ENCODE results near the gene RACK1.
"Not testable (repeated sequence)": the region's sequence is repeated elsewhere in the genome, so short reads cannot be mapped to it uniquely, and the experiment has no call there.

RACK1 gene

DNA sequence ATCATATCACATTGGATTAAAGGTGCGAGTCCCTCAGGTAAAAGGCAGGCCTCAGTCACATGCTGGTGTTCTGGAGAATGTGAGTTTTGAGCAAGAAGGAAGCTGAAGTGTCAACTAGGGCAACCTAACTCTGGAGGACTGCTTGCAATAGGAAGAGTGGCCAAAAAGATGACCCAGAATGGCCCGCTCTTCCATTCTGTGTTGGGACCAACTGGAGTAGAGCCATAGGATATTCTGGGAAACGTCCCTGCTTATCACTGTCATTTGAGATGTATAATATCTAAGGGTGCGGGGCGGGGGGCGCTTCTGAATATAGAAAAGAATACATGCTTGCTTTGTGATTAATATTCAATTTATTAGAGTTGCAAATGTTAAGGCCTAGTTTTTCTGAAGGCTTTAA is 31.6 kb downstream of the RACK1 start:
- no peak for DNase-seq

- no peak for DNase-seq
Measured at GRCh38 chr5:181211208-181211607, 32.5 kb downstream of the RACK1 start.

GRCh38 chr5:181210698-181211097 is 33.0 kb downstream of the RACK1 start:
- DNase-seq, result not testable (repeated sequence)

GRCh38 chr5:181210148-181210547 is 33.6 kb downstream of the RACK1 start:
- DNase-seq, result not testable (repeated sequence)

- DNase-seq, result not testable (repeated sequence)
Measured at GRCh38 chr5:181209006-181209405, 34.7 kb downstream of the RACK1 start.

DNA sequence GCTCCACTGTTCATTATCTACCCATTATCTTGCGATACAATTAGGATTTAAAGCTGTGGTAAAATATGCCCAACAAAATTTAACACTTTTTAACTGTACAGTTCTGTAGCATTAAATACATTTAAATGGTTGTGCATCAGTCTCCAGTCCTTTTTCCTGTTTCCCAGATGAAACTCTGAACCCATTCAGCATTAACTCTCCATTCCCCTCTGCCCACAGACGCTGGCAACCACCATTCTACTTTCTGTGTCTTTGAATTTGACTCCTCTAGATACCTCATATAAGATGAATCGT is 35.8 kb downstream of the RACK1 start:
- DNase-seq, result no peak

GRCh38 chr5:181207214-181207959 is 36.3 kb downstream of the RACK1 start:
- peak; percentile 95 for DNase-seq

DNA sequence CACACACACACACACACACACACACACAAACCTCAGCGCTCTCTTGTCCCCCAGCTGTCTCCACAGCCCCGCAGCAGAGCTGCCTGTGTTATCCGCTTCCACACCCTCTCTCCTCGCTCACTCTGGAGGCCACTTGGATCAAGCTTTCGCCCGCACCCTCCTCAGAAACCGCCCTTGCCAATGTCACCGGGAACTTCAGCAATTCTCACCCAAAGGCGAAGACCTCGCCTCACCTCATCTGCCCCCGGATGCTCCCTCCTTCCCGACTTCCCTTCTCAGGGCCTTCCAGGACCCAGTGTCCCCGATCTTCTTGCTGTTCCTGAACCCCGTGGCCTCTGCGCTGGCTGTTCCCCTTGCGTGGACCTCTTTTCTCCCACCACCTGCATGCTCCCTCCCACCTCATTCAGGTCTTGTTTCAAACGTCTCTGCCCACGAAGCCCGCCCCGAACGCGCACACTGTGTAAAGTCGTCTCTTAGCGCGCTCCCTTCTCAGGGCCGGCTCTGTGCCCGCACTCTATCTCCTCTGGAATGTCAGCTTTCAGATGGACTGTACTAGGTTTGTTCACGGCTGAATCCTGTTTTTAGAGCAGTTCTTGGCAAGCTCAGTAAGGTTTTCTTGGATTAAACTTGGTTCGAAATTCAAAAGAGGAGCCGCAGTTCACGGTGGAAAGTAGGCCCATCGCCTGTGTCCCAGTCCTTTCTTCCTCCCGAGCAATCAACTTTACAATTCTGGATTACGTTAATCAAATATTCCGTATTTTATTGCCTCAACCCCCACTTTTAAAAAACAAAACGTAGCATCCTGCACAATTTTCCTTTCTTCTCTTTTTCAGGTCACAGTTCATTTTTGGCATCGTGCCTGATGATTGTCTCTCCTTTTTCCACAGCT is 37.7 kb downstream of the RACK1 start:
- DNase-seq, result peak; percentile 54

DNA sequence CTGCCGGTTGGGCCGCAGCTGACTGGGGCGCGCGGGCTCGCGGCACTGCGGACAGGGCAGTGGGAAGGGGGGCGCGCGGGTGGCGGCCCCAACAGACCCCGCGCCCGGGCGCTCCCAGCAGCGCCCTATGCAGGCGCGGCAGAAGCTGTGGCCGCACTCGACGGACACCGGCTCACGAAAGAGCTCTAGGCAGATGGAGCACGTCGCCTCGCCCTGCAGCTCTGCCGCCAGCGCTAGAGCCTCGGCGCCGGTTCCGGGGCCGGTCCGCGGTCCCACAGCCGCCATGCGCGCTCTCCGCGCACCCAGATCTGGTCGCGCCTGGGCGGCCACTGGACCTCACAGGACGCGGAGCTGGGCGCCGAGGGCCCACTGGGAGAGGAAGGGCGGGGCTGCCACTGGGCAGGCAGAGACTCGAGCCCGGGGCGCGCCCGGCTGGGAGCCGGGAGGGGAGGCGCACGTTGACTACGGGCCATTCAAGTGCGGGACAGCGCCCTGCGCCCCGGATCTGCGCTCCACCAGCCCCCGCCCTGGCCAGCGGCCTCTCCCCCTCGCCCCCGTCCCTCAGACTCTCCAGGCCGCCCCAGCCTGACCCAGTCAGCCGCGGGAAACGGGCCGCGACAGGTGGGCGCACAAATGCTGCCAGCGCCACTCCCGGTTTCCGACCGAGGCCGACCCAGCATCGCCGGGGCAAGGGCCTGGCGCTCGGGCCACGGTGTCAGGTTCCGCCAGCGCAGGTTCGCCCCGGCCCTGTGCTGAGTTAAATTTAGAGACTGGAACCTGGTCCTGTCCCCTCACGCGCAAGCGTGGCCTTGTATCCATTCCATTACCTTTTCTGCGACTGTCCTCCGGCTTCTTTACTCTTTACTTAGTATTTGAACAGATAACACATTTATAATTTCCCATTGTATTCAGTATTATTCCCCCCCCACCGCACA is 38.6 kb downstream of the RACK1 start, which contains the start of gene TRIM7:
Gene TRIM7 (minus strand): TSS at position 371 of the 935 bp plus-strand sequence. CDS start 86 bp downstream, at position 285.
- DNase-seq, result peak; percentile 63

- DNase-seq, result peak; percentile 42
Measured at GRCh38 chr5:181204113-181204825, 39.4 kb downstream of the RACK1 start.

DNA sequence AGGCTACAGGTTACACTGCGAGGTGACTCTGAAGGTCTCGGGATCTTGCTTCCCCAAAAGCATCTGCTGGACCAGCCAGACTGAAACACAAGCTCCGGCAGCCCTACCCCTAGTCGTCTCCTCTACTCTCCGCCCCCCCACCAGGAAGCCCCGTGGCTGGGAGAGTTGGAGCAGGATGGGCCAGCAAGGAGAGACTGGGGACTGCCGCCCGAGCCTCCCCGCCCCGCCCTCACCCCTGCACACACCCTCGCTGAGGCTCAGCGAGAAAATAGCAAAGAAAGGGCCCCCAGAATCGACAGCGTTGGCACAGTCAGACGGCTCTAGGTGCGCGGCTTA is 40.0 kb downstream of the RACK1 start:
- DNase-seq, result peak; percentile 38

DNA sequence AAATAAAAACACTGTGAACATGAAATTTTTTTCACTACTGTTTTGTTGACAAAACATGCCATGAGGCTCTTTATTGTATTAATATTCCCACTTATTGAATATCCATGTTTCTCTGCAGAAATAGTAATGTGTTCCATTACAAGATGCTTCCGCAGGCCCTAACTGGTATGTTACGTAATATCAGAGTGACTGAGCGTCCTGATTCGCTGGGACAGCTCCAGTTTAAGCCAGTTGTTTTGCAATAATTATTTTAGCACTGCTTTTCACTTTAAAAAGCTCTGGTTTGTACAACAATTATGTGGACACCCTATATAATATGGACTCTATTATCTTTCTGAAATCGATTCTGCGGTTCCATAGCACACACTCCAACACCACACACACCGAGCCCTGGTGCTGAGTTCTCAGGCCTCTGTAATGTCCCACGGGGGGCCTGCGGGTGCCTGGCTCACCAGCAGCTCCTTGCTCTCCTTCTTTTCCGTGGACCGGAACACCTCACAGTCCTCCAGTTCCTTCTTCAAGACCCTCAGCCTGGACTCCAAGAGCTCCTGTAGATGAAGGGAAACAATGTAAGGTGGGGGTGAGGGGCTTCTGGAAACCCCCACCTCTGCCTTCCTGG is 40.5 kb downstream of the RACK1 start:
- DNase-seq, result no peak

DNA sequence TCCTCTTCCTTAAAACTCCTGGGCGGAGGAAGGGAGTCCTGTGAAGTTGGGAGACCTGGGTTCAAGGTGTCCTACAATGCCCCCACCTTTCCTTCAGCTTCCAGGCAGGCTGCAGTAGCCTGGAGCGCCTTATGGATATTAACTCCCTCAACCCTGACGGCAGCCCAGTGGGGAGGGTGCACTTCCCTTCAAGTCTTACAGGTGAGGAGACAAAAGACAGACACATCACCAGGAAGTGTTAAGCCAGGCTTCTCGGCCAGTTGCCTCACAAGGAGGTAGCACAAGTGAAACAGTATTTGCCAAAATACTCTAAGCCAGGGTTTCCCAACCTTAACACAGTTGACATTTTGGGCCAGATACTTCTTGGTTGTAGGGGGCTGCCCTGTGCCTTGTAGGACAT is 42.9 kb downstream of the RACK1 start:
- no peak for DNase-seq

DNA sequence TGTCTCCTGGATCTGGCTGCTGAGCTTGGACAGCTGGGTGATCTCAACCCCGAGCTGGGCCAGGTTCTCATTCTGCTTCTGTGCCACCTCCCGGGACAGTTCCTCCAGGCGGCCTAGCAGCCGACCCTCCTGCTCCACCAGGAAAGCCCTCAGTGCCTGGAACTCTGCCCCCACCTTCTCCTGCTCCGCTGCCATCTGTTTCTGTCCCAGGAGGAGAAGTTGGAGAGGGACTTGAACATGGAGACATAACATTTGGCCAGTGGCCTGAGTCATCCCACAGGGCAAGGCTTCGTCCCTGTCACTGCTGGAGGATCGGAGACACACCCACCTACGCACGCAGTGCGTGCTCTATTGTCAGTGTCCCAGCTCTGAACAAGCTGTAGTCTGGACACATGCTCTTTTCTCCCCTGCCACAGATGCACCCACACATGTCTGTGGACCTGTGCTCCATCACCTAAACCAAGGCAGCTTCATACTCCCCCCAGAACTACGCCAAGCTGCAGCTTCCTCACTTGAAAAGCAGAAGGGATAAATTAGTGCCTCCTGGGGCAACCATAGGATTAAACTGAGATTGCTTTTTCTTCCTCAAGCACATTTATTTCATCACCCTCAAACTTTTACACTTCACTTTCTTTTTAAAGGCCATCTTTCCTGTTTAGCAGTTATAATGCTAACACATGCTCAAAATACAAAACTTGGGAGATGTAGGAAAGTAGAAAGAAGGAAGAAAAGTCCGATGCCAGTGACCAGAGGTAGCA is 43.6 kb downstream of the RACK1 start:
- DNase-seq, result no peak

DNA sequence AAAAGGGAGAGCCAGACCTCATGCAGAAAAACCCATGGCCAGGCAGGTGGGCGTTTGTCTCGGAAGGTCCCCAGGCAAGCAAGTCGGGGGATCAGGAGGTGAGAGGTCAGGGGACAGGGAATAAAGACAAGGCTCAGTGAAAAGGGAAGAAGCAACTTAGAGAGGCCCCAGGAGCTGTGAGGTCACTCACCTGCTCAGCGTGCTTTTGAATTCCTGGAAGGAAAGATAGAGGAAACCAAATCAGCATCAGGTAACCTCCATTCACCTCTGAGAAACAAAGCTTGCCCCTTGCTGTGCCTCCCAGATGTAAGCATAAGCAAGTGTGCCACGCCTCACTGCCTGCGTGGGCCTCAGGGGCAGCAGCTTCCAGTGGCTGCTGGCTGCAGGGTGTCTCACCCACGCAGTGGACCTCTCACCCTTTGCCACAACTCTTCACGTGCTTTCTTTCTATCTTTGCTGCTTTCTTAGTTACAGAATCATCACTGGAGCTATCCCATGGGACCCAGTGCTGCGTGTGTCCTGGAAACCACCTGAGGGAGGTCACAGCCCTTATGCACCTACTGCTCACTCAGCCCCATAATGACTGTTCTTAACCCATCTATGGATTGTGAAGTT is 44.7 kb downstream of the RACK1 start:
- no peak for DNase-seq

- no peak for DNase-seq
Measured at GRCh38 chr5:181198106-181198685, 45.5 kb downstream of the RACK1 start.

DNA sequence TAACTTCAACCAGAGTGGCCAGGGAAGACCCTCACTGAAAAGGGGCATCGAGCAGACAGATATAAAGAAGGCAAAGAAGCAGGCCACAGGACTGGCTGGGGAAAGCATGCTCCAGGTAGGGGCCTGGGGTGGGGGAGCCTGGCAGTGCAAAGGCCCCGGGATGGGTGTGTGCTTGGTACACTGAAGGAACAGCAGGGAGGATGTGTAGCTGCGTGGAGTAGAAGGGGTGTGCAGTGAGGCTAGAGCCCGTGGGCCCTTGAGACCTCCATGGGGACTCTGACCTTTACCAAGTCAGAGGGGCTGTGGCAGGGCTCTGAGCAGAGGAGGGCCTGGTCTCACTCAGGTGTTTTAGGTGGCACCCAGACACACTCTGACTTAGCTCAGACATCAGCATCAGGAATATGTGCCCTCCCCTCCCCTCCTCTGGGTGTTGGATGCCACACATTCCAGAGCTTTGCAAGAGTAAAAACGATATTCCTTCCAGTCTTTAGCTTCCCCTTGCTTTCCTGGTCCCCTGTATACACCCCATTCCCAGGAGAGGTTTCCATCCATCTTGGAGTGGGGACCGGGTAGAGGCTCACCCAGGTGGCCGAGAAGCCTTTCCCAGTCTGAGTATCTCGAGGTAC is 46.3 kb downstream of the RACK1 start:
- no peak for DNase-seq

DNA sequence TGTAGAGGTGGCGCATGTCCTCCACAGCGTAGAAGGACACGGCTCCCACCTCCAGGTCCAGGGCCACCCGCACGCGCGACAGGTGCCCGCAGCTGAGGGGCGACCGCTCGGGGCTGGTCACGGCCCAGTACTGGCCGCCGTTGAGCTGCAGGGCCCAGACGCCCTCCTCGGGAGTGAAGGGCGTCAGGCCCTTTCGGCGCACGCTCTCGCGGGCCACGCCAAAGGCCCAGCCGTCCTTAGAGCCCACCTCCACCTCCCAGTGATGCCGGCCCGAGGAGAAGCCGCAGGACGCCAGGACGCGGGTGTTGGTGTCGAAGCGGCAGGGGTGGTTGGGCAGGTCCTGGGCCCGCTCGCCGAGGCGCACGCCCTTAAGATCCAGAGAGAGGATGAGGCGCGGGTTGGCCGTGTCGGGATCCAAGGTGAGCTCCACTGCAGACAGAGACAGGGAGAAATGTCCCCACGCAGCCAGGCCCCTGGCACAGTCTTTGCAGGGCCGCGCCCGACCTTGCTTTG is 48.4 kb downstream of the RACK1 start:
- DNase-seq, result no peak

DNA sequence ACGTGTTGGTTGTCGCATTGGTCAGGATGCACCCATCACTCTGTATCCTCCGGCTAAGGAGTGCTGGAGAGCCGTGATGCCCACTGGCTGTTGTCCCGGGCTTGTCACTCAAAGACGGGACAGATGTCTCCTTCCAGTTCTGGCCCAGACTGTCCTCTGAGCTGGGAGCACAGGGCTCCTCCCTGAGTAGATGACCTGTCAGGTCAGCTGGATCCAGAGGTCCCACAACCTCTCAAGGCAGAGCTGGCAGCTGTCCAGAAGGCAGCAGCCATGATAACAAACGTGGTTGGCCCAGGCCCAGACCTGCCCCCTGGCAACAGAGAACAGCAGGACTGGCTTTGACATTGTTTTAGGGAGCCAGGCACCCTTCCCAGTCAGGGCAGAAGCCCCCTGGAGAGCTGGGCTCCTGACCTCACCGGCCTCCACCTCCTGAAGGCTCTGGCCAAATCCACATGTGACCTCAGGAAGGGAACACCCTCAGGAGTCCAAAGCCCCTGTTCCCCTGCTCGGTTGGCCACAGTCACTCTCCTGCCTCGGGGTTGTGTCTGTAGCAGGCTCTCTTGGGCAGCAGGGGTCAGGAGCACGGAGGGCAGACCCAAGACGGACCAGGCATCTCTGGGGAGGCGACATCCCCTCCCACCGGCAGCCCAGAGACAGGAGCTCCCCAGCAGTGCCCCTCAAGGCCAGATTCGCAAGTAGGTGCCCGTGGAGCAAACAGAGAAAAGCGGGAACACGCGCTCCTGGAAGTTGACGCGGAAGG is 49.0 kb downstream of the RACK1 start:
- DNase-seq, result no peak
